Mesodermal cell (in vitro differentiated cells): ENCODE results near the gene ASTE1. TPM values are rescaled to one million over a fixed set of nuclear protein-coding genes. Genes with fewer than 3 reads are reported as not detected.

Experiments used
- H3K27ac ChIP-seq: 2 replicates; pipeline ENCODE4 v1.7.0; 2013; ENCODE audit warnings: mild to moderate bottlenecking, low read depth, low read length, moderate library complexity; ENCODE audit not compliant: severe bottlenecking
- H3K36me3 ChIP-seq: 2 replicates; pipeline ENCODE4 v1.7.1; 2013; ENCODE audit warnings: mild to moderate bottlenecking, low read length, moderate library complexity; ENCODE audit not compliant: control insufficient read depth, insufficient read depth
- H3K4me1 ChIP-seq: one replicate; pipeline ENCODE4 v1.7.1; 2013; ENCODE audit warnings: mild to moderate bottlenecking, low read length; ENCODE audit not compliant: insufficient read depth, control insufficient read depth, poor library complexity, severe bottlenecking
- H3K4me3 ChIP-seq: 2 replicates; pipeline ENCODE4 v1.7.0; 2013; ENCODE audit warnings: low read length, control low read depth, mild to moderate bottlenecking; ENCODE audit not compliant: insufficient read depth, poor library complexity, severe bottlenecking; ENCODE audit errors: extremely low read depth
- H3K9me3 ChIP-seq: 2 replicates; pipeline ENCODE4 v1.7.1; 2013; ENCODE audit warnings: mild to moderate bottlenecking, low read length, moderate library complexity; ENCODE audit not compliant: control insufficient read depth
- WGBS, 2 experiments: methylation state at CpG; one replicate each; pipeline ENCODE4 v1.1.5; 2013; ENCODE audit warnings: missing lambda C conversion rate in 2 of 2; ENCODE audit not compliant: insufficient coverage in 2 of 2; 5-methylcytosine and 5-hydroxymethylcytosine counted together
- polyA plus RNA-seq, 2 experiments: library from polyadenylated mRNA; stranded (reverse); fragments of 50-300 nt; gene quantifications; one replicate each; pipeline ENCODE4 v1.2.3, GENCODE V29; 2013

ASTE1 gene, protein sequence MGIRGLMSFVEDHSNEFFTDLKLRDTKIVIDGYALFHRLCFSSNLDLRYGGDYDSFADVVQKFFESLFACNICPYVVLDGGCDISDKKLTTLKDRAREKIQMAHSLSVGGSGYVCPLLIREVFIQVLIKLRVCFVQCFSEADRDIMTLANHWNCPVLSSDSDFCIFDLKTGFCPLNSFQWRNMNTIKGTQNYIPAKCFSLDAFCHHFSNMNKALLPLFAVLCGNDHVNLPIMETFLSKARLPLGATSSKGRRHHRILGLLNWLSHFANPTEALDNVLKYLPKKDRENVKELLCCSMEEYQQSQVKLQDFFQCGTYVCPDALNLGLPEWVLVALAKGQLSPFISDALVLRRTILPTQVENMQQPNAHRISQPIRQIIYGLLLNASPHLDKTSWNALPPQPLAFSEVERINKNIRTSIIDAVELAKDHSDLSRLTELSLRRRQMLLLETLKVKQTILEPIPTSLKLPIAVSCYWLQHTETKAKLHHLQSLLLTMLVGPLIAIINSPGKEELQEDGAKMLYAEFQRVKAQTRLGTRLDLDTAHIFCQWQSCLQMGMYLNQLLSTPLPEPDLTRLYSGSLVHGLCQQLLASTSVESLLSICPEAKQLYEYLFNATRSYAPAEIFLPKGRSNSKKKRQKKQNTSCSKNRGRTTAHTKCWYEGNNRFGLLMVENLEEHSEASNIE
- 5.2 TPM for polyA plus RNA-seq (2013, experiment 1 of 2)
- 5.2 TPM for polyA plus RNA-seq (2013, experiment 2 of 2)

DNA sequence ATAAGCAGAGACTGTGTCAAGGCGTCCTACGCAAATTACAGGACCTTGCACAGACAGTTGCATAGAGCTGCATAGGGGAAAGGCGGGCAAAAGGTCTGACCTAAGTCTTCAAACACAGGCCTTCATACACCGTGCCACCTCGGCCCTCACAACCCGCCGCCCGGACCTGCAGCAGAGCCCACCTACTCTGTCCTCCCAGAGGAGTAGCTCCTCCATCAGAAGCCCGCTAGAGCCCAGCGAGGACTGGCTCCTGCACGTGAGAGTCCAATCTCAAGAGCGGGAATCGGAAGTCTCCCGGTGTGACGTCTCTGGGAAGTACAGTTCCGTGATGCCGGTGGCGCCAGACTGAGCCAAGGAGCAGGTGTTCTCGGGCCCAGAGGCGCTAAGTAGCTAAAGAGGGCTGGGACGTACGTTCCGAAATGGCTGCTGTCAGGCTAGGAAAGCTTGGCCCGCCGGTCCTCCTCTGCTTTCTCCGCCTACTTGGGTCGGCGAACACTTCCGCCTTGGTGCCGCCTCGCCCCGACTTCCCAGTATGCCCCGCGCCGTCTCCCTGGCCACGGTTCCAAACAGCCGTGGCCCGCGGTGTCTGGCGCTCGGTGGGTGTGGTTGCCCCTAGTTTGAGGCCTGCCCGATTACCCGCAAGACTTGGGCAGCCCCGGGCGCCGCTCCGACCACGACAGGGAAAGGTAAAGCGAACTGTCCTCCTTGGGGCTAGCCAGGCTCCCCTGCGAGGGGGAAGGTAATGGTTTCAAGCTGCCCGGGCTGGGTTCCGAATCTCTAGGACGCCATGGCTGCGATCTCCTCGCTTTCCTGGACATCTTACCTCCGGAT lies at the start of gene ASTE1, which contains the start of gene NEK11:
TSS of gene ASTE1 (minus strand) at position 505 of the 831 bp plus-strand sequence. CDS start 1,519 bp downstream, outside the sequence.
TSS of gene NEK11 (plus strand) at position 557 of the 831 bp plus-strand sequence. CDS start 2,832 bp downstream, outside the sequence.
- H3K27ac ChIP-seq, result peak within 1 kb of the TSS; percentile 87
- no peaks in the 10 kb centered on the region for H3K9me3 ChIP-seq
- peaks cover 24% of the 10 kb centered on the region for H3K36me3 ChIP-seq
- H3K4me1 ChIP-seq, result no peaks in the 10 kb centered on the region
- WGBS, 2 experiments, result 7 to 10% methylated on average over 49 of the region's 56 CpGs
- H3K4me3 ChIP-seq, result peak within 1 kb of the TSS; percentile 63

DNA sequence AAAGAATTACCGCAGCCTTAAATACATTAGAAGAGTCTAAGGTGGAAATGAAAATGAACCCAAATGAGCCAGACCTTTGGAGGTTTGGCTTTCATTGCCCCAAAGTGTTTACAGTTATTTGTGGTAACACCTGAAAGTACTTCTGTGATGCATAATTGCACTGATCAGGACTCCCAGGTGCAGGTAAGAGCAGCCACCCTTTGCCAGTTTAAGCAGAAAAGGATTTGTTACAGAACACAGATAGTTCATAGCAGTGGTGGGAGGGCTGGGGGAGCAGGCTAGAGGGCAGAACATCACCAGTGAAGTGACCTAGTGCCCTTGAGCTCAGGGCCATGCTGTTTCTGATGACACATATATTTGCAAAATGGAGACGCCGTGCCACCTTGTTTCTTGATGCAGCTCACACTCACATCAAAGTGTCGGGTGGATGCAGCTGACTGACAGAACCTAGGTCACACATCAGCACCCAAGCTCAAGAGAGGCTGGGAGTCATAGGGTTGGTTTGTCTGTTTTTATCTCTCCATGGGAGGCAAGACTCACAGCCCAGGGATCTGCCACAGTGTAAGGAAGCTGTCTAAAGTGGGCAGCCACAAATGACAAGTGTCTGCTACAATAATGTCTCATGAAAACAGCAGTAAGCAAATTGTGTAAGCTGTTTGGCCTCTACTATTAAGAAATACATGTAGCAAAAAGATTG lies 49.2 kb upstream of the ASTE1 start:
- WGBS, 2 experiments, result no CpG with 5 or more reads among the region's 4 CpGs
- H3K4me1 ChIP-seq, result peaks cover 24% of the 10 kb centered on the region

DNA sequence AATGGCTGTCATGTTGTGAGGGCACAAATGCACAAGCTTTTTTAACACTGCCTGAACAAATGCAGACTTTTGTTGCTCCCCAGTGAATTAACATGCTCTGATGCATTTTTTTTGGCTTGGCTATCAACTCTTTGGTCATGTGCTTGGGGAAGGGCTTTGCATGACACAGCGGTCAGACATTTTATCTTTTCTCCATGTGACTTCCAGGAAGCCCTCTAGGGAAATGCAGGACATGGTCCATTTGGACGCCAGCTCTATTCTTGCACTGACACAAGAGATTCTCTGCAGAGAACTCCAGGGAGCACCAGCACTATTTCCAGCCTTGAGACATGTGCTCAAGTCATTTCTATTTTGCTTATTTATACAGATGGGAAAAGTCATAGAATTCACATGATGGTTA lies 46.2 kb upstream of the ASTE1 start:
- Histone ChIP-seq H3K27ac (peak overlapping the region; percentile 72), H3K9me3 (no peaks in the 10 kb centered on the region), H3K4me1 (peaks cover 24% of the 10 kb centered on the region), H3K36me3 (no peaks in the 10 kb centered on the region), H3K4me3 (no peak overlapping the region)
- 90 to 94% methylated on average over 2 of the region's 2 CpGs for WGBS, 2 experiments

More for the DNA sequence above, 49.2 kb upstream of the ASTE1 start:
- Histone ChIP-seq H3K27ac (no peak overlapping the region), H3K9me3 (no peaks in the 10 kb centered on the region), H3K4me3 (no peak overlapping the region), H3K36me3 (no peaks in the 10 kb centered on the region)

DNA sequence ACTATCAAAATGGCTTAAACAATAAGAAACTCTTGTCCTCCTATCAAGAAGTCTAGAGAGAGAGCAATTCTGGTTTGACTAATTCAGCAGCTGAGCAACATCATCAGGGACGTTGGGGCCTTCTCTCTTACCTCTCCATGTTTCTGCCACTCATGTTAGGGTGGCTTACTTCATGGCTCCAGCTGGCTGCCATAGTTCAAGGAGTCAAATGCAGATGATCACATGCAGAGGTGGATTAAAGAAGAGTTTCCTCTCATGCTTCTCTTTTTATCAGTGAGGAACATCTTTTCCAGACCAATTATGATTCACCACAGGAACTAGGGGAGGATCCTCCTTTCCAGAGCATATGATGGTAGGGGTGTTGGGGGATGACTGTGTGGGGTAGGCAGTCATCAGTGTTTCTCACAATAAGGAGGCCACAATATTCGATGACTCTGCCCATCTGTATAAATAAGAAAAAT lies 45.5 kb upstream of the ASTE1 start:
- no peaks in the 10 kb centered on the region for H3K9me3 ChIP-seq
- 57% methylated on average over 1 of the region's 2 CpGs; no CpG with 5 or more reads in 1 of the 2 experiments for WGBS, 2 experiments
- peak overlapping the region; percentile 72 for H3K27ac ChIP-seq
- H3K36me3 ChIP-seq, result no peaks in the 10 kb centered on the region
- no peak overlapping the region for H3K4me3 ChIP-seq
- H3K4me1 ChIP-seq, result peaks cover 24% of the 10 kb centered on the region

GRCh38 chr3:131067983-131068382 lies 41.4 kb upstream of the ASTE1 start:
- Histone ChIP-seq H3K4me3 (no peak overlapping the region), H3K27ac (no peak overlapping the region), H3K9me3 (no peaks in the 10 kb centered on the region), H3K36me3 (no peaks in the 10 kb centered on the region), H3K4me1 (peaks cover 14% of the 10 kb centered on the region)

DNA sequence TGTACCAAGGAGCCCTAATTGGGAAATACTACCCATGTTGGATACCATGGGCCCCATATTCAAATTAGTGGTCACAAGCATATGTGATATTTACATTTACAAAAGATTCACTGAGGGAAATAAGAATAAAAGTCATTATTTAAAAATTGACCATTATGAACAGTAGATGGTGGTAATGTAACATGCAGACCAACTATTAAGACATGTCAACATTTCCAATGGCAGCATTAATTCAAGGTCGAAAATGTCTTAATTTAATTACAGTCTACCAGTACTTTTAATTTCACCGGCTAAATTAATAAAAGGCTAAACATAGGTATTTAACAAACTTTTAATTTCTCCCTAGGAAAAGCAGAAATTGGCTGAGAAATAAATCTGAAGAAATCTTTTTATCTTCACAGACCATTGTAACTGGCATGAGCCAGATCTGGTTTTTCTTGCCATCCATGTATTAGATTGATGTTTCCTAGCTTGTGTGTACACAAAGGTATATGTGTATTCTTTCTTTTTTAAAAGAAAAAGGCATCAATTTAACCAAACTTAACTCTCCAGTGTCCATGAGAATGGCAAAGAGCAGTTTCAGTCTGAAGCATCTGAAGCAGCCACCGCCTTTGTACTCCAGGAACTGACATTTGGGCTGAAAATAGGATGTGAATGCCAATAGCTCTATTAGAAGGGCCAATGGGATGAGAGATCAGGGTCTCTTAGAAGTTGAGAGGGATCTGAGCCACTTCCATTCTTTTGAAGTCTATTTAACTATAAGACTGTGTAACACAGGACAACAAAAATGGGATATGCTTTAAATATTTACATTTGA lies 26.6 kb upstream of the ASTE1 start:
- WGBS, 2 experiments, result 58% methylated on average over 2 of the region's 3 CpGs; no CpG with 5 or more reads in 1 of the 2 experiments
- Histone ChIP-seq H3K27ac (no peak overlapping the region), H3K9me3 (no peaks in the 10 kb centered on the region), H3K4me1 (no peaks in the 10 kb centered on the region), H3K36me3 (no peaks in the 10 kb centered on the region), H3K4me3 (no peak overlapping the region)

DNA sequence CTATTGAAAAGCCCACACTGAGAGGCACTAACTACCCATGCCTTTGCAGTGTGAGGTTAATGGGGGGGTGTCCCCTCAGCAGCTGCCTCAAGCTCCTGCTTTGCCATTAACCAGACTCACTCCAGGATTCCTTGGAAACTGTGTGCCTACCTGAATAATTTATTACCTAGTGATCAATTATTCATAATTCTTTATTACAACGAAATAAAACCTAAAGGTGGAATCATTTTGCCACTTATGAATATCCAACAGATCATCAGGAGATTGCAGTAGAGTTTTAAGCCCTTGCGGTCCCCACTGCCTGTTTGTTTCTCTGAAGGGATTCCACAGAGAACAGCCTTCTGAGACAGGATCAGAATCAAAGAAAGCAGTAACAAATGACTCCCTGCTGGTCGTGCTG lies 23.4 kb upstream of the ASTE1 start:
- no peaks in the 10 kb centered on the region for H3K36me3 ChIP-seq
- 56 to 100% methylated on average over 1 to 2 of the region's 3 CpGs for WGBS, 2 experiments
- H3K27ac ChIP-seq, result no peak overlapping the region
- no peaks in the 10 kb centered on the region for H3K4me1 ChIP-seq
- no peaks in the 10 kb centered on the region for H3K9me3 ChIP-seq
- H3K4me3 ChIP-seq, result no peak overlapping the region

DNA sequence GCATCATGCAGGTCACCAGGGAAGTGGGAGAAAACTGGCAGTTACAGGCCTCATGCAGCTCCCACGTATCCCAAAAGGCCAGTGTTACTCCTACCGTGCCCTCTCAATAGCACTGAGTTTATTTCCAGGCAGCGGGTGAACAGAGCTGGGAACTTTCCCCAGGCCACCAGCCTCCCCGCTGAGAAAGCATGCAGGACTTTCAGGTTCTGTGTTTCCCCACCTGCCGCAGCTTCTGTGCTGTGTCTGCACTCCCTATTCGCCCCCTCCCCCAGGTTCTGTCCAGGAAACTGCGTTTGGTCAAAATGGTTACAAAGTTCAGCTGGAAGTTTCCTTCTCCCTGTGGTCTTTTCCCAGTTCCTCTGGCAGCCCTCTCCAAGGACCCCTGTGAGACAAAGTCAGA lies 21.4 kb upstream of the ASTE1 start:
- H3K4me1 ChIP-seq, result no peaks in the 10 kb centered on the region
- no peak overlapping the region for H3K27ac ChIP-seq
- H3K36me3 ChIP-seq, result no peaks in the 10 kb centered on the region
- H3K4me3 ChIP-seq, result no peak overlapping the region
- H3K9me3 ChIP-seq, result no peaks in the 10 kb centered on the region
- WGBS, 2 experiments, result 94 to 96% methylated on average over 7 of the region's 7 CpGs

DNA sequence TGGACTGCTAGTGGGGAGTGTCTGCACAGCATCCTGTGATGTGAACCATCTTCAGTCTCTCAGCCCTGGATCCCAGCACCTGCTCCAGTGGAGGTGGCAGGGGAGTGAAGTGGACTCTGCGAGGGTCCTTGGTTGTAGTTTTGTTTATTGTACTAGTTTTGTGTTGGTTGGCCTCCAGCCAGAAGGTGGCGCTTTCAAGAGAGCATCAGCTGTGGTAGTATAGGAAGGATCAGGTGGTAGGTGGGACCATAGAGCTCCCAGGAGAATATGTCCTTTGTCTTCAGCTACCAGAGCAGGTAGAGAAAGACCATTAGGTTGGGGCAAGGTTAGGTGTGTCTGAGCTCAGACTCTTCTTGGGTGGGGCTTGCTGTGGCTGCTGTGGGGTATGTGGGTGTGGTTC lies 21.0 kb upstream of the ASTE1 start:
- Histone ChIP-seq H3K27ac (no peak overlapping the region), H3K4me3 (no peak overlapping the region), H3K9me3 (no peaks in the 10 kb centered on the region), H3K4me1 (no peaks in the 10 kb centered on the region), H3K36me3 (no peaks in the 10 kb centered on the region)
- 80 to 83% methylated on average over 2 of the region's 2 CpGs for WGBS, 2 experiments
